ENCODE data around the gene ZNF775.

Gene ZNF775

DNA sequence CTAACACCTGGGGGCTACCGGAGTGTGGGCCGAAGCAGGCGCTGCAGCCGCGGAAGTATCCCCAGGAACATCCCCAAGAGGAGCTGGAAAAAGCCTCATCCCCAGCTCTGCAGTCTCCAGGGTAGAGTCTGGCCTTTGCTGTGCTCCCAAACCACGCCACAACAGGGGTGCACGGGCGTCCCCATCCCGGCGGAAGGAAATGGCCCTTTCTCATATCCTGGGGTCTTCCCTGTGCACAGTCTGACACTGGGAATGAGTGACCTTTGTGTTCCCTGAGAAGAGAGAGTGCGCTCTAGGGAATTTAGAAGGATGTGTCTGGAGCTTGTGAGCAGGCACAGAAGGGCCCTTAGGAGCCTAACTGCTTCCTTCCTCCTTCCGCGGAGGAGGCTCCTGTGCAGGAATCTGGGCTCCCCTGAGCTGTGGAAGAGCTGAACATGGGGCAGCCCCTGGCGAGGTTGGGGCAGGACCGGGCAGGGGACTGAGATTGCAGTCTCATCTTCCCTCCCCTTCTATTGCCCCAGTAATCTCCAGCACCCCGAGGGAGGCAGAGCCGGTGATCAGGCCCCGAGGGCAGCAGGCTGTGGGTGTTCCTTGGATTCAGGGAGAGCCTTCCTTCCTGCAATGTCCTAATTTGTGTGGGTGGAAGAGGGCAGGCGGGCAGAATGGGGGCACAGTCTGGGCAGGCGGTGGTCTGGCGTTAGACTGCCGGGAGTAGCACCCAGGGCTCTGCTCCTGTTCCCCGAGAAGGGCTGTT, 9.2 kb upstream of the ZNF775 start:
- DNase-seq: no peak

DNA sequence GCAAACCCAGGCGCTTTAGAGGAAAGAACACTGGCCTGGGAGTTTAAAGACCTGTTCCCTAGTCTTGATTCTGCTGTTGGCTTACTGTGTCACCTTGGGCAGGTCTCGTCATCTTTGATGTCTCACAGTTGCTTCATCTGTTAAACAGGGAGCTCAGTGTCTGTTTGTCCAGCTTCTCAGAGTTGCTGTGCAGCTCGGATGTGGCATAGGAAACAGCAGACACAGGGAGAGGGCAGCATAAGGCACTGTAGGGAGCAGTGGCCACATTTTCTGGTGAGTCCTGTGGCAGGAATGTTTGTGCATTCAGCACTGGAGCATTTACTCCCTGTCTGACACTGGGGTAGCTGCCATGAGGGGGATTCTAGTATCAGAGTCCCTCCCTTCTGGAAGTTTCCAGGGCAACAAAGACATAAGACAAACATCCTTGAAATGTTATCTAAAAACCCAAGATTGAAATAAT, 8.5 kb upstream of the ZNF775 start:
- no peak for DNase-seq

DNA sequence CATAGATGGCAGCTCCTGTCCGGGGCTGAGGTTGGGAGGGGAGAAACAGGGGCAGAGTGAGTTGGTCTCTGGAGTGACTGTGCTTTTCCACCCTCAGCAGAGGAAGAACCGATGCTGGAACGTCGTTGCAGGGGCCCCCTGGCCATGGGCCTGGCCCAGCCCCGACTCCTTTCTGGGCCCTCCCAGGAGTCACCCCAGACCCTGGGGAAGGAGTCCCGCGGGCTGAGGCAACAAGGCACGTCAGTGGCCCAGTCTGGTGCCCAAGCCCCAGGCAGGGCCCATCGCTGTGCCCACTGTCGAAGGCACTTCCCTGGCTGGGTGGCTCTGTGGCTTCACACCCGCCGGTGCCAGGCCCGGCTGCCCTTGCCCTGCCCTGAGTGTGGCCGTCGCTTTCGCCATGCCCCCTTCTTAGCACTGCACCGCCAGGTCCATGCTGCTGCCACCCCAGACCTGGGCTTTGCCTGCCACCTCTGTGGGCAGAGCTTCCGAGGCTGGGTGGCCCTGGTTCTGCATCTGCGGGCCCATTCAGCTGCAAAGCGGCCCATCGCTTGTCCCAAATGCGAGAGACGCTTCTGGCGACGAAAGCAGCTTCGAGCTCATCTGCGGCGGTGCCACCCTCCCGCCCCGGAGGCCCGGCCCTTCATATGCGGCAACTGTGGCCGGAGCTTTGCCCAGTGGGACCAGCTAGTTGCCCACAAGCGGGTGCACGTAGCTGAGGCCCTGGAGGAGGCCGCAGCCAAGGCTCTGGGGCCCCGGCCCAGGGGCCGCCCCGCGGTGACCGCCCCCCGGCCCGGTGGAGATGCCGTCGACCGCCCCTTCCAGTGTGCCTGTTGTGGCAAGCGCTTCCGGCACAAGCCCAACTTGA, 7.8 kb upstream of the ZNF775 start:
- no peak for DNase-seq

DNA sequence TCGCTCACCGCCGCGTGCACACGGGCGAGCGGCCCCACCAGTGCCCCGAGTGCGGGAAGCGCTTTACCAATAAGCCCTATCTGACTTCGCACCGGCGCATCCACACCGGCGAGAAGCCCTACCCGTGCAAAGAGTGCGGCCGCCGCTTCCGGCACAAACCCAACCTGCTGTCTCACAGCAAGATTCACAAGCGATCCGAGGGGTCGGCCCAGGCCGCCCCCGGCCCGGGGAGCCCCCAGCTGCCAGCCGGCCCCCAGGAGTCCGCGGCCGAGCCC, 7.2 kb upstream of the ZNF775 start:
- no peak for DNase-seq

DNA sequence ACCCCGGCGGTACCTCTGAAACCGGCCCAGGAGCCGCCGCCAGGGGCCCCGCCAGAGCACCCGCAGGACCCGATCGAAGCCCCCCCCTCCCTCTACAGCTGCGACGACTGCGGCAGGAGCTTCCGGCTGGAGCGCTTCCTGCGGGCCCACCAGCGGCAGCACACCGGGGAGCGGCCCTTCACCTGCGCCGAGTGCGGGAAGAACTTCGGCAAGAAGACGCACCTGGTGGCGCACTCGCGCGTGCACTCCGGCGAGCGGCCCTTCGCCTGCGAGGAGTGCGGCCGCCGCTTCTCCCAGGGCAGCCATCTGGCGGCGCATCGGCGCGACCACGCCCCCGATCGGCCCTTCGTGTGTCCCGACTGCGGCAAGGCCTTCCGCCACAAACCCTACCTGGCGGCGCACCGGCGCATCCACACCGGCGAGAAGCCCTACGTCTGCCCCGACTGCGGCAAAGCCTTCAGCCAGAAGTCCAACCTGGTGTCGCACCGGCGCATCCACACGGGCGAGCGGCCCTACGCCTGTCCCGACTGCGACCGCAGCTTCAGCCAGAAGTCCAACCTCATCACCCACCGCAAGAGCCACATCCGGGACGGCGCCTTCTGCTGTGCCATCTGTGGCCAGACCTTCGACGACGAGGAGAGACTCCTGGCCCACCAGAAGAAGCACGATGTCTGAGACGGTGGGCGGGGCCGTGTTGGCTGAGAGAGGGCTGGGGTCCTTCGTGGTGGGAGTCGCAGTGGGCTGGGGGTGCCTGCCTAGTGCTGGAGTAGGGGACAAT, 6.7 kb upstream of the ZNF775 start:
- DNase-seq: no peak

DNA sequence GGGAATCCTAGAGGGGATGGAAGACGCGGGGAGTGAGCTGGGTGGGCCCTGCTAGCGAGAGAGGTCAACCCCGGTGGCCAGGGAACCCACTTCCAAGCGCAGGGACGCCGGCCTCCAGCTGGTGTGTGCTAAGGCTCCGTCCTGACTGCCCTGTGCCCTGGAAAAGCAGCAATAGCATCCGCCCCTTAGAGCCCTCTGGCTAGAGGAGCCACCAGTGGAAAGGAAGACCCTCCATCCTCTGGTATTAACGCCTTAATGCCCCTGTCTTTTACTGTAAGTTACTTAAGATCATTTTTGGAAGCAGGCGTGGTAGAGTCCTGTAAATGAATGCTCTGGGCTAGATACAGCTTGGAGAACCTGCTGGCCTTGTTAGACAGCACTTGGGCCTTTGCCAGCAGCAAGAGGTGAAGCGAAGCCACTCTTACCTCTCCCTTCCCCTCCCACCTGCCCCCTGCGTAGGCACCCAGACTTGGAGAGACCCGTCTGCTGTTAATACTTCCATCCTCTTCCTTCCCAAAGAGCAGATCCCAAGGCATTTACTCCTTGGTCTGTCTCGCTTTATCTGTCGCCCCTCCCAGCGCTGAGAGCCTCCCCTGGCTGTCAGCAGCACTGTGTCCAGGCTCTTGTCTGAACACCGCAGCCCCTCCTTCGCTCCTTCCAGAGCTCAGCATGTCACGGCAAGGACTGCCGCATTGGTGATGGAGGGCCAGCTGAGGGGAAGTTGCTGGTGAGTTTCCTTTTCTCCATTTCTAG, 5.9 kb upstream of the ZNF775 start:
- DNase-seq: no peak

DNA sequence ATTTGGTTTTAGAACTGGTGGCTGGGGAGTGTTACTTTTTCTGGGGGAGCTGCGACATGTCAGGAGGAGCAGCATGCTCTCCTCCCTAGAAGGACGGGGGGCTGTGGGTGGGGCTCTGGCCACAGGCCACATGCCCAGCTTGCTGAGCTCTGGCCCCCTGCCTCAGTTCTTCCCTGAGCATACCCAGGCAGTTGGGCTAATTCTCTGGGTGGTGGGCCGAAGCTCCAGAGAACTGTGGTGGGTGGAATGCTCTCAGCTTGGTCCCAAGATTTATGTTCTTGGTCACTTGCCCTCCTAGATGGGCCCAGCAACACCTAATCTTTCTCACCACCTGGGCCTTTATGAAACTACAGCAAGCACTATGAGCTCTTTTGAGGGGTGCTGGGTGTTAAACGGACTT, 5.1 kb upstream of the ZNF775 start:
- DNase-seq: no peak

DNA sequence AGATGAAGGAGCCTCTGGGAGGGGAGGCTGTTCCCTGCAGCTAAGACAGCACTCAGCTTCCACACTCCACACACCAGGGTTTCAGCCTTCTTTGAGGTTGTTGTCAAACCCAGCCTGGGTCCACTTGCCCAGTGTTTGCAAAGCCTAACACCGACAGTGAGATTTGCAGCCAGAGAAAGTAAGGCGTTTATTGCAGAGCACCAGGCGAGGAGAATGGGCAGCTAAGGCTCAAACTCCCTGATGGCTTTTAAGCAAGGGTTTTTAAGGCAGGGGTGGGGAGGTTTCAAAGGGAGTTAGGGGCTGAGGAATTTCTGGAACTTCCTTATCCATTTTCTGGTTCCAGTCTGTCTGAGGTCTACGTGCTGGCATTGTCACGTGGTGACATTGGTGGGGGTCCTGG, 4.7 kb upstream of the ZNF775 start:
- DNase-seq: no peak

DNA sequence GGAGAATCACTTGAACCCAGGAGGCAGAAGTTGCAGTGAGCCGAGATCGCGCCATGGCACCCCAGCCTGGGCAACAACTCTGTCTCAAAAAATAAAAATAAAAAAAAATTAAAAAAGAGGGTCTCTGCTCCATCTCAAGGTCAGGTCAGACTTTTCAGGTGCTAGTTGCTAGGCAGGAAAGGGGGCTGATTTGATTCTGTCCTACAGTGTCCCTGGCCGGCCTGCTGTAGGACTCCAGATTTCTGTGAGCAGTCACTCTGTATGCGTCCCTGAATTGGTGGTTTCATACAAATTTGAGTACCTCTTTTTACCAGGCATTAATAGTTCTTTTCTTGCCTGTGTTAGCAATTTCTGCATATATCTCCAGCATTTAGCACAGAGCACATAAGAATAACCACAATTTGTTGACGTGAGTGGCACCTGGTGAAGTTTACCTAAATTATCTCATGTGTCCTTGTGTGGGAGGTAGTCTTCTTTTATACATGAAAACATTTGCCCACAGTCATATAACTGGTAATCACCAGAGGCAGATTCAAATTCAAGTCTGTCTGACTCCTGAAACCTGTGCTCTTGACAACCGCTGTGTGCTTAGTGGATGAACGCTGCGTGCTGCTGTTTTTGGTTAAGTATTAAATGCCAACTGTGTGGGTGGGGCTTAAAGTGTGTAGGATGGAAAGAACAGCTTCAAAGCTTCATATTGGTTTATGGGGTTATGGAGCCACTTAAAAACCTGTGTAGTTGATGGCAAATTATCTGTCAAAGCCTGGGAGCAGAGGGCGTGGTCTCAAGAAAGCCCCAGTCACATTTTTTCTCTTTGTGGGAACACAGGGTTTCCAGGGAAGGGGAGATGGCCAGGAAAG, 3.2 kb upstream of the ZNF775 start:
- peak; percentile 66 for DNase-seq

DNA sequence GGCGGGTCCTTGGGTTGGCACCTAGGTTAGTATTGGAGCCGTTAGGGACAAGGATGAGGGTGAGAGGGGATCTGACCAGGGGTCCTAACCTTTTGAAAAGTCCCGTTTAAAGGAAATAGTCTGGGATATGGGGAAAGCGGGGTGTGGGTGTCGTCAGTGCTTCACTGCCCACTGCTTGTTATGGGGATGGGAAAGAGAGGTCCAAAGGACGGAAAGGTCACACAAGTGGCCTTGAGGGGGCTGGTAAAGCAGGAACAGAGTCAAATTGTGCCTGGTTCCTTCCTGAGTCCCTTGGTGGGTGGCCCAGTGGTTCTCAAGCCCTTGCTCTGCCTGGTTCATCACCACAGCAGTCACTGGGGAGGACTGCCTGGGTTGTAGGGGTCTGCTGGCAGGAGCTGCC, 2.6 kb upstream of the ZNF775 start:
- DNase-seq: no peak

DNA sequence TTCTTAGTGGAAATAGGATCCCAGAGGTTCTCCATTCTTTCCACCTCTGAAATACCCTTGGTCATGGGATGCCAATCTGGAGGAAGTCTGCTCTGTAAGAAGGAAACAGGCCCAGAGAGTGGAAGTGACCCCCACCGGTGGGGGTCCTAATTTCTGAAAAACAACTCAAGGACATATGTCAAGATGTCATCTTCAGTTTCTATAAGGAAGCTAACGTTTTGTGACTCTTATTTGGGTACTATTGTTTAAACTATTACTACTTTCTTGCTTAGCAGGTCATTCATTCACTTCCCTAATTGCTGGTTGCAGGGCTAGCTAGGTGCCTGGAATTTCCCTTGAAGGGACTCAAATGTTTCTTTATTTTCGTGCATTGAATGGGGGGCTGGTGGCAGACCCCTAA, 1.9 kb upstream of the ZNF775 start:
- DNase-seq: no peak

DNA sequence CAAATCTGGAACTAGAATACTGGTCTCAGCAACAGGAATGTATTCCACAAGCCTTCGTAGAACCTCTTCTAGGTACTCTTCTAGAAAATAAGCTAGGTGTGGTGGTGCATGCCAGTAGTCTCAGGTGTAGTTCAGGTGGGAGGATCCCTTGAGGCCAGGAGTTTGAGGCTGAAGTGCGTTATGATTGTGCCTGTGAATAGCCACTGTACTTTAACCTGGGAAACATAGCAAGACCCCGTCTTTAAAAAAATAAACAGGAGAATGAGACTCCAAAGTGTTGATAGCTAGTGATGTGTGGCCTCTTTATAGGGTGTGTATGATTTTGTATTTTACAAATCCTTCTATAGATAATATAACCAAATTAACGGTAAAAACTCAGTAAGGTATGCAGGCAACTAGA, 1.5 kb upstream of the ZNF775 start:
- no peak for DNase-seq

DNA sequence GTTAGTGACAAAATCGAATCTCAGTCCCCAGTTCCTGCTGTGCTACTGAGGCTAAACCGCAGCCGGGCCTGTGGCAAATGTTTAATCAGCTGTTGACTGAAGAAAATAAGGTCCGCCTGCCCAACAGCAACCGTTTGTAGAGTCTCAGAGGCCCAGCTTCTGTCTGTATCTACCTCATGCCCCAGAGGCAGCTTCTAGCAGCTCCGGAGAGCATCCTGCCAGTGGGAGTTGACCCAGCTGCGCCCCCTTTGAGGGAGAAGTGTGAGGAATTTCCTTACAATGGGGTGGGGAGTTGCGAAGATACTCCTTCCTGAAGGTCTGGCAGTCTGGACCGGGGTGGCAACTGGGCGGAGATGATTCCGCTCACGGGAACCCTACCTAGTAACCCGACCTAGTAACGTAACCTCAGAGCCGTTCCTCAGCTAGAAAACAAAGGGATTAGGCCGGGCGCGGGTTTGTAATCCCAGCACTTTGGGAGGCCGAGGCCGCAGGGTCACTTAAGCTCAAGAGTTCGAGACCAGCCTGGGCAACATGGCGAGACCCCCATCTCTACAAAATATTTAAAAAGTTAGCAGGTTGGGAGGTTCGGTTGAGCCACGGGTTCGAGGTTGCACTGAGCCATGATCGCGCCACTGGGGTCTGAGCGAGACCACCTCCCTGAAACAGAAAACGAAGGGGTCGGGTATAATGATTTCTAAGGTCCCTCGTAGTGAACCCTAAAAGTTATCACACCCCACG, 846 bp upstream of the ZNF775 start:
- peak; percentile 68 for DNase-seq

DNA sequence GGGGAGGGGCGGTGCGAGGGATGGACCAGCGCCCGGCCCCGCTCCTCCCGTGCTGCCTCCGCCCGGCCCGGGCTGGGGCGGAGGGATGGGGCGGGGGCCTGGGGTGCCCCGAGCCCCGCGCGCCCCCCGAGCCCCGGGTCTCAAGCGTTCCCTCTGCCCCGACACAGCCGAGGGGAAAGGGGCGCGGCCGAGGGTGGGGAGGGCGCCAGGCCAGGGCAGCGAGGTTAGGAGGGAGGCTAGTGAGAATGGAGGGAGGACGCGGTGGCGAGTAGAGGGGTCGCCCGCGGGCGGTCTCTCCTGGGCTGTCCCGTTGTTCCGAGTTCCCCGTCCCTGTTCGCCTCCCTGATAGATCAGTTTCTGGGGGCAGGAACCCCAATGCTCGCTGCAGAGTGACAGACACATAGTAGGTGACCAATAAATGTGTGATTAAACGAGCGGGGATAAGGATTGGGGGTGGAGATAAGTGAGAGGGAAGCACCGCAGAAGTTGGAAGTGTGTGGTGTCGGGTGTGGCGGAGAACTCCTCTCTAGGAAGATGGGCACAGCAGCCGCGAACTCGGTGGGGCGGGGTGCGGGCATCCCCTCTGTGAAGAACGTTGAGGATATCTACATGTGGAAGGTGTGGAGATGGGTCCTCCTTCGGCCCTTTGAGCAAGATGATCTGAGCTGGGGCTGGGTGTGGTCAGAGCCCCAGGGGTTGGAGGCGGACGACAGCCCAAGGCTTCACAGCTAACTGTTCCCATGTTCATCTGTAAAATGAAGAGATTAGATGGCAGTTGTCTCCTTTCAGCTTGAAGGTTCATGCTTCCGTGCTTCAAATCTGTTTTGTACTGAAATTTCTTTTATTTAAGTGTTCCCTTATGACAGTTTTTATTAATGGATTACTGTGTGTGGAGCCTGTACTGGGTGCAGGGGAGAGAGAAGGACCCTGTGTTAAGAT, 580 bp downstream of the ZNF775 start:
- DNase-seq: peak; percentile 25

DNA sequence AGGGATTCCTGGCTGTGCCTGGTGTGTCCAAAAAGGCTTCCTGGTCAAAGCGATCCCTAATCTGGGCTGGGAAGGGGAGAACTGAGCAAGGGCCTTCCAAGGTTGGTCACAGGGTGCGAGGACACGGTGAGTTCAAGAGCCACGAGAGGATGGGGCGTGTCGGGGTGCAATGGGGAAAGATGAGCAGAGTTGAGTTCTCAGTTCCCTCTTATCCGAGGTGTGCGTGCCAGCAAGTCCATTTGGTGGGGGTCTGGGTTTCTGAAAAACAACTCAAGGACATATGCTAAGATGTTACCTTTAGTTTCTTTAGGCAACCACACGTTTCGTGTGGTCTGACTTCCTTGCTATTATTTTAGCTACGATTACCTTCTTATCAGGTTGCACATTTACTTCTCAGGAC, 1.3 kb downstream of the ZNF775 start:
- no peak for DNase-seq

DNA sequence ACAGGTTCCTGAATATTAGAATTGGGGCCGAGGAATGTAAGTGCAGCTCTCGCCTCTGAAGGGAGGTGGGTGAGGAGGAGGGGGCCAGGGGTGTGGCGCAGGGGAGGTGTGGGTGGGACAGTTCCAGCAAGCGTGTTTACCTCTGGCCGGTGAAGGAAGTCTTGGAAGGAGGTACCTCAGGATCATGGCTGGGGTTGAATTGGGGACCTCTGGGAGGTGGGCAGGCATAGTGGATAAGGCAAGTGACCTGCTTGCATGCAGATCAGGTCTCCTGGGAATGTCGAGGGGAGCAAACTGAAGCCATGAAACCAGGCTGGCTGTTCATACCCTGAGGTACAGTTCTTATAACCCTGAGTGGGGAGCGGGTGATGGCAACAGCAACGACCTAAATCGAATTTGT, 2.0 kb downstream of the ZNF775 start:
- DNase-seq: no peak

DNA sequence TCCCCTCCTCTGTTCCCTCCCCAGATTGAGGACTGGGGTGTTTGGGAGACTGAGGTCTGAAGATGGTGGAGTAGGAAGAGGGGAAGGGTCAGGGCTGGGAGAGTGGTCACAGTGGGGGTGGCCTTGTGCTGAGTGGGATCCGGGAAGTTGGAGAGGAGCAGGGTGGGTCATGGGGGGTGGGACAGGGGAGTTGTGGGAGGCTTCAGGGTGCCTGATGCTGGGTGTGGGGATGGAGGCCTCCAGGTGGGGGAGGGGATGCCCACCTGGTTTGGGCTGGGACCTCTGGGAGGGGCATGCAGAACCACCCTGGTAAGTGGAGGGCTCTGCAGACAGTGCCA, 2.6 kb downstream of the ZNF775 start:
- no peak for DNase-seq

DNA sequence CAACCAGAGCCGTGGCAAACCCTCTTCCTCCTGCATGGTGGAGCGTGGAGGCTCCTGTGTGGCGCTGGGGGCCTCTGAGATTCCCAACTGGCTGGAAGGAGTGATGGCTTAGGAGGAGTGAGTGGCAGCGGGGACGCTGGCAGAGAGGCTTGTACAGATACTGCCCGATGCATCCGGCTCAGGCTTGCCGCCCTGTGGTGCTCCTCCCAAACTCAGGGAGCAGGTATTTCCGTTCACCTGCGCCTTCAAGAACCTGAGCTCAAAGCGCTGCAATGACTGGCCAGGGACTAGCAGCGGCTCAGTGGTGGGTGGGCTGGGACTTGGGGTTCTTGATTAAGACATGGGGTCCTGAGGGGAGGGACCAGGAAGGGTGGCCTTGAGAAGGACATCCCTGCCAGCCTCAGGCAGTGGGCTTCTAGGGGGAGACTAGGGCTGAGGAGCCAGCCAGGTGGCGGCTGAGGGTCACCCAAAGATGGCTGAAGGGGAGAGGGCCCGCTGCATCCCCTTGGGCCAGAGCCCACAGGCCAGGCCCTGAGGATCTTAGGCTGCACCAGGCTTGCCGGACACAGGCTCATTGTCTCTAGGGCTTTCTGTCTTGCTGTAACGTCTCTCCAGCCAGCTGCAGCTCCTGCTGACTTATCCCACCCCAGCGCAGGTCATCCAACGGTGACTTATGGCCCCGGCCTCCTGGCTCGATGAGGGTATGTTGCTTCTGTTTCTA, 3.2 kb downstream of the ZNF775 start:
- no peak for DNase-seq

DNA sequence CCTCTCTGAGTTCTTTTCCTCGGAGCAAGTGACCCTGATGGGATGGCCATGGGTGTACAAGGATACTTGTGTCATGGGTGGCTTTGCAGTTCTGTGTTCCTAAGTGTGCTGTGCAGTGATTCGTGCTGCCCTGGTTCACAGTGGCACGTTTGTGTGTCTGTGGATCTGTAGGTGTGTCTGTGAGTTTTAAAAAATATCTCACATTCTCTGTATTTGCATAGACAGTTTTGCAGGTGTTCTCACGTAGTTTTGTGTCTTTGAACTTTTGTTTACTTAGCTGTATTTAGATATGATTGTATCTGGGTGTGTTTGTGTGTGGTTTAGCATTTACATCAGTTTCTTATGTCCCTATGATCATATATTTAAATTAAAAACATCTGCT, 3.7 kb downstream of the ZNF775 start:
- DNase-seq: no peak

Measured in CD4-positive, alpha-beta T cell treated with Interleukin-17A for 4 hours (primary cell).